HepG2 (cell line): ENCODE results near the gene FJX1. TPM values are rescaled to one million over a fixed set of nuclear protein-coding genes. Genes with fewer than 3 reads are reported as not detected.

Source experiments
- ATAC-seq: fragments of 200-7000 bp; cut with Tn5 transposase; 3 replicates; pipeline ENCODE4 v1.9.1; 2020; ENCODE audit warnings: mild to moderate bottlenecking, moderate library complexity
- BruUV-seq: library from RNA; stranded (reverse); fragments of 400-500 nt; replicated peaks from 2 replicates; lab custom pipeline; 2021; lab: Mats Ljungman, UMichigan
- CTCF ChIA-PET: fragments of 300-600 bp; formaldehyde crosslinking; extraction: SDS; loops from one replicate; lab custom pipeline; 2021; ENCODE audit warnings: low total read pairs, inconsistent platforms, low intra/inter-chr PET ratio; lab: Yijun Ruan, JAX
- POLR2A ChIA-PET: fragments of 350-600 bp; sonication (Branson Sonifier 250); formaldehyde crosslinking; loops from one replicate; lab custom pipeline; 2020; ENCODE audit warnings: antibody characterized with exemption, inconsistent platforms; lab: Yijun Ruan, JAX
- DNase-seq: peaks from one replicate; pipeline ENCODE4 v3.0.0-alpha.2; 2015; ENCODE audit warnings: low spot score
- FAIRE-seq: peaks from 3 replicates; lab custom pipeline; 2011; peaks lifted over from hg19 to GRCh38; lab: Jason Lieb, UNC
- H2AFZ ChIP-seq: one replicate; pipeline ENCODE4 v1.6.1; 2011; ENCODE audit warnings: low read length, inconsistent platforms
- H3K27ac ChIP-seq: fragments of 300-600 bp; 3 replicates; pipeline ENCODE4 v1.8.0; 2011; ENCODE audit warnings: mixed run types, mild to moderate bottlenecking, mixed read lengths, low read length, inconsistent platforms; ENCODE audit not compliant: insufficient read depth; ENCODE audit errors: extremely low read length
- H3K27me3 ChIP-seq, 2 experiments: fragments of 200-600 bp in 1 of 2; 2 replicates in 1 of 2; 3 replicates in 1 of 2; pipeline versions ENCODE4 v1.6.0 to v1.8.0; 2011; ENCODE audit warnings: low read length in 2 of 2, mild to moderate bottlenecking in 2 of 2, moderate library complexity in 2 of 2, inconsistent platforms in 1 of 2; ENCODE audit not compliant: insufficient read depth in 2 of 2, control insufficient read depth in 1 of 2
- H3K36me3 ChIP-seq, 2 experiments: fragments of 200-600 bp in 1 of 2; replicated peaks in 1 of 2; 2 replicates in 1 of 2; 3 replicates in 1 of 2; pipeline versions ENCODE4 v1.5.1 to v1.8.0; 2011; ENCODE audit warnings: low read length in 2 of 2, inconsistent platforms in 1 of 2; ENCODE audit not compliant: insufficient read depth in 2 of 2, control insufficient read depth in 1 of 2
- H3K4me1 ChIP-seq: 2 replicates; pipeline ENCODE4 v1.5.1; 2012; ENCODE audit warnings: low read length, inconsistent platforms; ENCODE audit not compliant: insufficient read depth
- H3K4me2 ChIP-seq: 2 replicates; pipeline ENCODE4 v1.6.0; 2011; ENCODE audit warnings: low read depth, low read length, inconsistent platforms
- H3K4me3 ChIP-seq, 3 experiments: fragments of 200-600 bp in 1 of 3; sonication (generic), shearing (Covaris generic) in 1 of 3; replicated peaks in 1 of 3; 2 replicates each; pipeline ENCODE4 v1.5.1; 2011 to 2016; ENCODE audit warnings: low read length in 3 of 3, inconsistent platforms in 2 of 3, low read depth in 2 of 3, mild to moderate bottlenecking in 2 of 3, control low read depth in 1 of 3, mixed read lengths in 1 of 3; ENCODE audit not compliant: insufficient read depth in 1 of 3
- H3K79me2 ChIP-seq: one replicate; pipeline ENCODE4 v1.6.1; 2011; ENCODE audit warnings: low read length, inconsistent platforms; ENCODE audit not compliant: insufficient read depth
- H3K9ac ChIP-seq: 2 replicates; pipeline ENCODE4 v1.6.0; 2011; ENCODE audit warnings: mild to moderate bottlenecking, low read depth, low read length, inconsistent platforms; ENCODE audit not compliant: insufficient read depth
- H3K9me3 ChIP-seq: 2 replicates; pipeline ENCODE4 v1.5.1; 2012; ENCODE audit warnings: mild to moderate bottlenecking, low read length
- H4K20me1 ChIP-seq: 2 replicates; pipeline ENCODE4 v1.6.0; 2011; ENCODE audit warnings: inconsistent platforms, mild to moderate bottlenecking, low read length, moderate library complexity; ENCODE audit not compliant: insufficient read depth
- ATF4 ChIP-seq, 2 experiments: fragments of 450-650 bp in 1 of 2; sonication (generic) in 1 of 2; formaldehyde crosslinking; IDR thresholded peaks; 2 replicates each; pipeline versions ENCODE4 v1.5.0 to v1.8.0; 2020 to 2022; ENCODE audit warnings: mild to moderate bottlenecking in 1 of 2, missing genetic modification reagents in 1 of 2
- BHLHE40 ChIP-seq: IDR thresholded peaks from 2 replicates; pipeline ENCODE4 v1.6.1; 2011; ENCODE audit warnings: low read length, improper control_type of control experiment
- CHD2 ChIP-seq: IDR thresholded peaks from 2 replicates; pipeline ENCODE4 v1.6.1; 2011; ENCODE audit warnings: low read depth, low read length, improper control_type of control experiment
- PAWR ChIP-seq: sonication (generic); formaldehyde crosslinking; IDR thresholded peaks from 2 replicates; pipeline ENCODE4 v1.4.0; 2020; ENCODE audit warnings: missing genetic modification reagents, mild to moderate bottlenecking, borderline replicate concordance
- ZHX1 ChIP-seq: sonication (generic); formaldehyde crosslinking; IDR thresholded peaks from 2 replicates; pipeline ENCODE4 v1.8.1; 2022; ENCODE audit warnings: low read depth, mild to moderate bottlenecking, missing genetic modification reagents
- ZIK1 ChIP-seq: sonication (generic); formaldehyde crosslinking; IDR thresholded peaks from 2 replicates; pipeline ENCODE4 v1.5.0; 2020; ENCODE audit warnings: mild to moderate bottlenecking, low read depth, missing genetic modification reagents, borderline replicate concordance
- ZNF569 ChIP-seq: sonication (generic); formaldehyde crosslinking; IDR thresholded peaks from 2 replicates; pipeline ENCODE4 v1.5.0; 2020; ENCODE audit warnings: mild to moderate bottlenecking, missing genetic modification reagents, moderate library complexity, borderline replicate concordance
- ZNF746 ChIP-seq: sonication (generic); formaldehyde crosslinking; IDR thresholded peaks from 2 replicates; pipeline ENCODE4 v1.8.0; 2022; ENCODE audit warnings: mild to moderate bottlenecking, missing genetic modification reagents
- ZNF772 ChIP-seq: sonication (generic); formaldehyde crosslinking; IDR thresholded peaks from 2 replicates; pipeline ENCODE4 v1.5.0; 2020; ENCODE audit warnings: mild to moderate bottlenecking, missing genetic modification reagents
- WGBS: methylation state at CpG from one replicate; pipeline ENCODE4 v1.1.6; 2017; ENCODE audit warnings: low lambda C conversion rate; 5-methylcytosine and 5-hydroxymethylcytosine counted together
- in situ Hi-C: cut with HindIII; loops from 2 replicates; pipeline ENCODE4 v1.10.0; 2017; ENCODE audit warnings: low pct_unique_long_range_greater_than_20kb; ENCODE audit not compliant: extremely low pct_ligation_motif_present
- intact Hi-C: fragments of 100-400 bp; cut with micrococcal nuclease; formaldehyde crosslinking; loops from one replicate; pipeline ENCODE4 v1.10.0; 2022; ENCODE audit not compliant: unreplicated experiment
- polyA plus RNA-seq, 8 experiments: library from polyadenylated mRNA; depleted of rRNA in 3 of 8; stranded (reverse) in 7 of 8; unstranded in 1 of 8; fragments of >200 nt; fragmentation: Illumina TruSeq in 4 of 8; extraction: Trizol in 4 of 8; gene quantifications; 2 replicates each; pipeline versions ENCODE4 v1.2.1 to v1.2.3, GENCODE V29; 2011 to 2016; ENCODE audit warnings: low read depth in 4 of 8, missing spikeins in 1 of 8, mixed read lengths in 1 of 8; ENCODE audit not compliant: insufficient read depth in 1 of 8
- total RNA-seq, 5 experiments: library from RNA; depleted of rRNA; stranded (reverse); fragments of >200 nt; fragmentation: Illumina TruSeq; extraction: Trizol; gene quantifications; 2 replicates each; pipeline ENCODE4 v1.2.3, GENCODE V29; 2016; ENCODE audit warnings: low read depth in 1 of 5
- TF ChIP-seq, protein P1 (sequence below): sonication (generic); formaldehyde crosslinking; IDR thresholded peaks from 2 replicates; pipeline ENCODE4 v1.8.0; 2022; ENCODE audit warnings: mild to moderate bottlenecking, missing genetic modification reagents
- TF ChIP-seq, protein P2 (sequence below): IDR thresholded peaks from 2 replicates; pipeline ENCODE4 v1.6.1; 2016; ENCODE audit warnings: low read depth
- TF ChIP-seq, protein P3 (sequence below), 2 experiments: sonication (generic) in 1 of 2; formaldehyde crosslinking in 1 of 2; IDR thresholded peaks; 2 replicates each; pipeline versions ENCODE4 v1.4.0 to v1.6.1; 2016 to 2020; ENCODE audit warnings: borderline replicate concordance in 1 of 2, low read depth in 1 of 2, mild to moderate bottlenecking in 1 of 2, missing genetic modification reagents in 1 of 2

Gene FJX1
- total and polyA plus RNA-seq, 2 of the 13 experiments (the other 11 are each of a cell fraction or from before 2014, with no cell fraction given) = 0.40 to 0.82 TPM

- H3K9ac ChIP-seq = no peak overlapping the region
- ChIA-PET CTCF (no interaction called here), POLR2A (no interaction called here)
- H3K4me2 ChIP-seq = no peak overlapping the region
- DNase-seq (no peak), ATAC-seq (no peak), FAIRE-seq (no peak)
- H3K79me2 ChIP-seq = no peaks in the 10 kb centered on the region
- in situ Hi-C loops = no loop called here
- no peaks in the 10 kb centered on the region for H3K36me3 ChIP-seq
- H3K9me3 ChIP-seq = no peaks in the 10 kb centered on the region
- no peak overlapping the region for H3K27ac ChIP-seq
- intact Hi-C loops = no loop called here
- WGBS = 39% methylated on average over 9 of the region's 9 CpGs
- H3K4me3 ChIP-seq = no peak overlapping the region
- H3K4me1 ChIP-seq = no peaks in the 10 kb centered on the region
- H2AFZ ChIP-seq = no peak overlapping the region
- peaks cover 3 to 29% of the 10 kb centered on the region in 2 experiments; a peak in 3 of 5 replicates for H3K27me3 ChIP-seq
- no peaks in the 10 kb centered on the region for H4K20me1 ChIP-seq
- BruUV-seq = no TSS peak
- TF ChIP-seq ZNF772 (CRISPR knock-in tag) = no peak
- no peak for TF ChIP-seq PAWR (CRISPR knock-in tag)
- no peak for TF ChIP-seq ZIK1 (CRISPR knock-in tag)
- TF ChIP-seq CHD2 = no peak
- no peak for TF ChIP-seq ZNF746
- TF ChIP-seq, protein P1, sequence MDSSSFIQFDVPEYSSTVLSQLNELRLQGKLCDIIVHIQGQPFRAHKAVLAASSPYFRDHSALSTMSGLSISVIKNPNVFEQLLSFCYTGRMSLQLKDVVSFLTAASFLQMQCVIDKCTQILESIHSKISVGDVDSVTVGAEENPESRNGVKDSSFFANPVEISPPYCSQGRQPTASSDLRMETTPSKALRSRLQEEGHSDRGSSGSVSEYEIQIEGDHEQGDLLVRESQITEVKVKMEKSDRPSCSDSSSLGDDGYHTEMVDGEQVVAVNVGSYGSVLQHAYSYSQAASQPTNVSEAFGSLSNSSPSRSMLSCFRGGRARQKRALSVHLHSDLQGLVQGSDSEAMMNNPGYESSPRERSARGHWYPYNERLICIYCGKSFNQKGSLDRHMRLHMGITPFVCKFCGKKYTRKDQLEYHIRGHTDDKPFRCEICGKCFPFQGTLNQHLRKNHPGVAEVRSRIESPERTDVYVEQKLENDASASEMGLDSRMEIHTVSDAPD (CRISPR knock-in tag) = no peak
- no peak for TF ChIP-seq ZNF569 (CRISPR knock-in tag)
- TF ChIP-seq, protein P2, sequence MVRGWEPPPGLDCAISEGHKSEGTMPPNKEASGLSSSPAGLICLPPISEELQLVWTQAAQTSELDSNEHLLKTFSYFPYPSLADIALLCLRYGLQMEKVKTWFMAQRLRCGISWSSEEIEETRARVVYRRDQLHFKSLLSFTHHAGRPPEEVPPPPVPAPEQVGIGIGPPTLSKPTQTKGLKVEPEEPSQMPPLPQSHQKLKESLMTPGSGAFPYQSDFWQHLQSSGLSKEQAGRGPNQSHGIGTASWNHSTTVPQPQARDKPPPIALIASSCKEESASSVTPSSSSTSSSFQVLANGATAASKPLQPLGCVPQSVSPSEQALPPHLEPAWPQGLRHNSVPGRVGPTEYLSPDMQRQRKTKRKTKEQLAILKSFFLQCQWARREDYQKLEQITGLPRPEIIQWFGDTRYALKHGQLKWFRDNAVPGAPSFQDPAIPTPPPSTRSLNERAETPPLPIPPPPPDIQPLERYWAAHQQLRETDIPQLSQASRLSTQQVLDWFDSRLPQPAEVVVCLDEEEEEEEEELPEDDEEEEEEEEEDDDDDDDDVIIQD (CRISPR knock-in tag) = no peak
- TF ChIP-seq ZHX1 = no peak
- TF ChIP-seq, protein P3, sequence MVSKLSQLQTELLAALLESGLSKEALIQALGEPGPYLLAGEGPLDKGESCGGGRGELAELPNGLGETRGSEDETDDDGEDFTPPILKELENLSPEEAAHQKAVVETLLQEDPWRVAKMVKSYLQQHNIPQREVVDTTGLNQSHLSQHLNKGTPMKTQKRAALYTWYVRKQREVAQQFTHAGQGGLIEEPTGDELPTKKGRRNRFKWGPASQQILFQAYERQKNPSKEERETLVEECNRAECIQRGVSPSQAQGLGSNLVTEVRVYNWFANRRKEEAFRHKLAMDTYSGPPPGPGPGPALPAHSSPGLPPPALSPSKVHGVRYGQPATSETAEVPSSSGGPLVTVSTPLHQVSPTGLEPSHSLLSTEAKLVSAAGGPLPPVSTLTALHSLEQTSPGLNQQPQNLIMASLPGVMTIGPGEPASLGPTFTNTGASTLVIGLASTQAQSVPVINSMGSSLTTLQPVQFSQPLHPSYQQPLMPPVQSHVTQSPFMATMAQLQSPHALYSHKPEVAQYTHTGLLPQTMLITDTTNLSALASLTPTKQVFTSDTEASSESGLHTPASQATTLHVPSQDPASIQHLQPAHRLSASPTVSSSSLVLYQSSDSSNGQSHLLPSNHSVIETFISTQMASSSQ (IDR thresholded peaks at IDR 0.05; ENCODE audit: low read depth) = no peak
- TF ChIP-seq, protein P3 (CRISPR knock-in tag; IDR thresholded peaks at IDR 0.05; ENCODE audit: borderline replicate concordance) = no peak
- no peak for TF ChIP-seq BHLHE40
- TF ChIP-seq ATF4 (CRISPR knock-in tag; IDR thresholded peaks at IDR 0.05) = no peak
Measured at GRCh38 chr11:35639591-35640179, 21.4 kb downstream of the FJX1 start.
